ENCODE measurements around the gene DNAH9.

- no peak for TF ChIP-seq POLR2A (IDR thresholded peaks at IDR 0.05)
- TF ChIP-seq, protein P1, sequence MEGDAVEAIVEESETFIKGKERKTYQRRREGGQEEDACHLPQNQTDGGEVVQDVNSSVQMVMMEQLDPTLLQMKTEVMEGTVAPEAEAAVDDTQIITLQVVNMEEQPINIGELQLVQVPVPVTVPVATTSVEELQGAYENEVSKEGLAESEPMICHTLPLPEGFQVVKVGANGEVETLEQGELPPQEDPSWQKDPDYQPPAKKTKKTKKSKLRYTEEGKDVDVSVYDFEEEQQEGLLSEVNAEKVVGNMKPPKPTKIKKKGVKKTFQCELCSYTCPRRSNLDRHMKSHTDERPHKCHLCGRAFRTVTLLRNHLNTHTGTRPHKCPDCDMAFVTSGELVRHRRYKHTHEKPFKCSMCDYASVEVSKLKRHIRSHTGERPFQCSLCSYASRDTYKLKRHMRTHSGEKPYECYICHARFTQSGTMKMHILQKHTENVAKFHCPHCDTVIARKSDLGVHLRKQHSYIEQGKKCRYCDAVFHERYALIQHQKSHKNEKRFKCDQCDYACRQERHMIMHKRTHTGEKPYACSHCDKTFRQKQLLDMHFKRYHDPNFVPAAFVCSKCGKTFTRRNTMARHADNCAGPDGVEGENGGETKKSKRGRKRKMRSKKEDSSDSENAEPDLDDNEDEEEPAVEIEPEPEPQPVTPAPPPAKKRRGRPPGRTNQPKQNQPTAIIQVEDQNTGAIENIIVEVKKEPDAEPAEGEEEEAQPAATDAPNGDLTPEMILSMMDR (IDR thresholded peaks at IDR 0.05) = no peak
Observed at GRCh38 chr17:11871773-11872172, 273.5 kb downstream of the DNAH9 start.

Measured in right lobe of liver (tissue), 4 donors.